ENCODE measurements around the gene PRR23A.

PRR23A gene

GRCh38 chr3:138974462-138974861 is 31.6 kb downstream of the PRR23A start:
- DNase-seq (ENCODE audit: extremely low read depth in 1 of 2, low read depth in 1 of 2): no peak

GRCh38 chr3:138972941-138973340 is 33.1 kb downstream of the PRR23A start:
- DNase-seq (ENCODE audit: extremely low read depth in 1 of 2, low read depth in 1 of 2): no peak

- DNase-seq (ENCODE audit: extremely low read depth in 1 of 2, low read depth in 1 of 2): no peak
Observed at GRCh38 chr3:138971766-138972320, 34.2 kb downstream of the PRR23A start.

GRCh38 chr3:138964923-138965322 is 41.1 kb downstream of the PRR23A start:
- DNase-seq (ENCODE audit: extremely low read depth in 1 of 2, low read depth in 1 of 2): no peak

GRCh38 chr3:138964264-138964663 is 41.8 kb downstream of the PRR23A start:
- DNase-seq (ENCODE audit: extremely low read depth in 1 of 2, low read depth in 1 of 2): no peak

GRCh38 chr3:138962854-138963560 is 43.1 kb downstream of the PRR23A start:
- DNase-seq (ENCODE audit: extremely low read depth in 1 of 2, low read depth in 1 of 2): no peak

GRCh38 chr3:138960417-138960852 is 45.6 kb downstream of the PRR23A start:
- DNase-seq (ENCODE audit: extremely low read depth in 1 of 2, low read depth in 1 of 2): no peak

All from activated CD8-positive, alpha-beta memory T cell treated with anti-CD3 and anti-CD28 coated beads for 1 hour (primary cell).